ENCODE results near the gene C6orf141.

C6orf141 gene

DNA sequence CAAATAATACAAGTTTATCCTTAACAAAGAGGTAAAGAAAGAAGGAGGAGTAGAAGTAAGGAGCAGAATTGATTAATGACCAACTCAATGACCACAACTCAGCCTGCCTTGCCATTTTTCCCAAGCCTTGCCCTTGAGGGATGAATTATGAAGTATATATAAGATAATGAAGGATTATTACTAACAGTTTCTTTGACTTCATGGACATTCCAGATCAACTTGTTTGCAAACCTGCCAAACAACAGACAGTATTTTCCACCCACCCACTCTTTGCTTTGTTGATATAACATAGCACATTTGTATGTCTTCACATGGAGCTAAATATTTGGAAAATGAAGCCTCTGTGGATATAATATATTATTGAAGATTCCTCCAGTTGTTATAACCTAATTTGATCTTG lies 9.9 kb upstream of the C6orf141 start:
- DNase-seq: no peak

DNA sequence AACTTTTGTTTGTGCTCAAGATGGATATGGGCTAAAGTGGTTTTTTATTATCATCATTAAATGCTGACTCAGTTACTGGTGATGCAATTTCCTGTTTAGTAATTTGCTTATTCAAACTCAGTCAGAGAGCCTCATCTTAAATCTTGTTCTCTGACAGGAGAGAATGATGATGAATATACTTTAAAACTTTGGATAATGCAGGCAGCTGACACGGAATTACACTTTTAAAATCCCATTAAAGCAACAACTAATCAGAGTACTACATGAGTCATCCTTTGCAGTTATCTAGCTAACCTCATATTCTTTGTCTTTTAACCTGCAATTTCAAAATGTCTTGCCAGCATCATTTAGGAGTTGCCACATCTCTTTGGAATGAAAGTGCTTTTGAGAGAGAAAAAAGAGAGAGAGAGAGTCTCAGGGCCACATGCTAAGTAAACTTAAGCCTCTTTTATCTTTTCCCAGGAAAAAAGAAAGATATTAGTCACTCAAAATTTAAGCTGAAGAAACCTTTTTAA lies 9.2 kb upstream of the C6orf141 start:
- DNase-seq: peak; percentile 25

DNA sequence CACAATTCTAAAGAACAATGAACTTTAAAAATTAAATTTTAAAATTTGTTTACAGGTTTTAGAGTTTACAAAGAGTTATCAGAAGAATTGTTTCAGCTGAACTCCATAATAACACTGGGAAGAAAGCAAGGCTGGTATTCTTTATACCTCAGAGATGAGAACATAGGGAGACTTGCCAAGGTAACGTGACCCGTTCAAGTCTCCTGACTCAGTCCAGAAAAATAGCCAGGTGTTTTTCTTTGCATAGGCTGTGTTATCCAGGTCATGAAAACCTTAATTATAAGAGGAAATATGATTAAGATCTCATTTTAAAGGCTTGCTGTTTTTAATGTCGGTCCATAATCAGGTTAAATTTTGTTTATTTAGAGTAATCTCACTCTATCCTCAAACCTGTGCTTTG lies 8.5 kb upstream of the C6orf141 start:
- no peak for DNase-seq

DNA sequence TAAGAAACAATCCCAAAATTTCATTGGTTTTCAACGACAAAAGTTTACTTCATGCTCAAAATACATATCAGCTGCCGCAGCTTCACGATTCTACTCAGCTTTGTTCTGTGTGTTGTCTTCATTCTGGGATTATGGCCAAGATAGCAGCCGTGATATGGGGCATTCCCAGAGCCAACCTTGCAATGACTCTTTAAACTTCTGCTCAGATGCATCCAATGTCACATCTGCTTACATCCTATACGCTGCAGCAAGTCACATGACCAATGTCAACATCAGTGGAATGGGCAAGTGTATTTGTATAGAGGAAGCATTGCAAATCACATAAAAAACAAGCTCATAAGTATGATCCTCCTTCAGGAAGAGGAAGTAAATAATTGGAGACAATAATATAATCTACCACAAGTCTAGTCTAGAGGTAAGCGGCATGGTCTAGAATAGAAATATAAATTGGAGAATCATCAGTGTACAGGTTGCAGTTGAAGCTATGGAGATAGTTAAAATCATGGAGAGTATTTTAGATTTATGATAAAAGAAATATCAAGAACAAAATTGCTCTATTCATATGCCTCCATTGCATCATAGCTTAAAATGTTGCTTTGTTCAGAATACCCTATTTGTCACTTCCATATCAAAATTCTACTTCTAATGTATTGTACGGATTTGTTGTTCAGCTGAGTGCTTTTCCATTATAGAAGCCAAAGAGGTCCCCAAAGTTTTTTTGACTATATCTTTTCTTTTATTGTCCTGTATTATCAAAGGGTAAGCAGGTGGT lies 7.2 kb upstream of the C6orf141 start:
- no peak for DNase-seq

DNA sequence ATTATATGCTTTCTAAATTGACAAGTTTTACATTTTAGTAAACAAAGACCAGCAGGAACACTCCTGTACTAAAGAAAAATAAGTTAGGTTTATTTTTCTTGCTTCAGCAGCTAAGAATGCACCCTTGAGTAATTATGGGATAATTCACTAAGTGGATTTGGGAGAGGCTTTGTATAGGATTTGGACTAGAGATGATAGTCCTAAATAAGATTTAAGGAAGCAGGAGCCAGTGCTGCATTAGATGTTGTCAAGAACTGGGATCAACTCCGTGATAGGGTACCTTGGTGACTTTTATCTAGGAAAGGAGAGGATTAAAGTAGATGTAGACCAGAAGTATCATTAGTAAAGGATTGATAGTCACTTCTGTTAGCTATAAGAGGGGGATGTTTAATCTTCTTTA lies 4.1 kb upstream of the C6orf141 start:
- DNase-seq: no peak

DNA sequence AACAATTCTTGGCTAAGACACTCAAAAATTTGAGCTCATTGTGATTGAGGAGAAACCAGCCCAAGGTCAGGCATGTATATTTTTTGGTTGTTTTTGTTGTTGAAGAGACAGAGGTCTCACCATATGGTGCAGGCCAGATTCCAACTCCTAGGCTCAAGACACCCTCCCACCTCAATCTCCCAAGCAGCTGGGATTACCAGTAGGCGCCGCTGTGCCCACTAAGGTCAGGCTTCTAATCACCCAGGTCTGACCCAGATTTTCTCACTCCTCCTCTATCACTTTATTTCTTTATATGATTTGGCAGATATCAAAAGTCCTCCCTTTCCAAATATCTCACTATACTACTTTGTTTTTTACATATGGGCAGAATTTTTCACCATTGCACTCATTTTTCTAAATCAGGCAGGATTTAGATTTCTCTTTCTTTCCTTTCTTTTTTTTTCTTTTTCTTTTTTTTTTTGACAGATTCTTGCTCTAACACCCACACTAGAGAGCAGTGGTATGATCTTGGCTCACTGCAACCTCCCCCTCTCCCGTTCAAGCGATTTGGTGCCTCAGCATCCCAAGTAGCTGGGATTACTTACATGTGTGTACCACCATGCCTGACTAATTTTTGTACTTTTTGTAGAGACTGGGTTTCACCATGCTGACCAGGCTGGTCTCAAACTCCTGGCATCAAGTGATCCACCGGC lies 1.7 kb upstream of the C6orf141 start:
- DNase-seq: no peak

DNA sequence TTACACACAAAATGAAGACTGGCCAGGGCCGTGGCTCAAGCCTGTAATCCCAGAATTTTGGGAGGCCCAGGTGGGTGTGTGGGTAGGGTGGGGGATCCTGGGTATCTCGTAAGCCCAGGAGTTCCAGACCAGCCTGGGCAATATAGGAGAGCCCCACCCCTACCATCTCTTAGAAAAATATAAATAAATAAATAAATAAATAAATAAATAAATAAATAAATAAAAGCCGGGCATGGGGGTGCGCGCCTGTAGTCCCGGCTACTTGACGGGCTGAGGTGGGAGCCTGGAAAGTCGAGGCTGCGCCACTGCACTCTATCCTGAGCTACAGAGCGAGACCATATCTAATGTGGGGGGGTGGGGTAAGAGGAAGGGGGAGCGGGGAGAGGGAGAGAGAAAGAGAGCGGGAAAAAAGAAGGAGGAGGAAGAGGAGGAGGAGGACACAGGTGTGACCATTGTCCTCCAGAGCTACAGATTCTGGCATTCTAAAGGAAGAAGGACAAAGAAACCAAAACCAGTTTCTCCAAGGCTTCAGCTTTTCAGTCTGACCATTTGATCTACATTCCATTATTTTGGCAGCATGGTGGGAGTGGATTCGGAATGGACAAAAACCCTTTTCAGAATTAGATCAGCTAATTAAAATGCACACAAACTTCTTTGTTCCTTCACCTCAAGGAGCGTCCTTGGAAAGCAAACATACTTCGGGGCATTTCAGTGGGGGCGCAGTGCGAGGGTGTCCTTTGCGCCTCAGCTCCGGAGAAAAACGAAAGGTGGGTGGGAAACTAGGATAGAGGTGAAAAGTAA lies 577 bp upstream of the C6orf141 start:
- no peak for DNase-seq

DNA sequence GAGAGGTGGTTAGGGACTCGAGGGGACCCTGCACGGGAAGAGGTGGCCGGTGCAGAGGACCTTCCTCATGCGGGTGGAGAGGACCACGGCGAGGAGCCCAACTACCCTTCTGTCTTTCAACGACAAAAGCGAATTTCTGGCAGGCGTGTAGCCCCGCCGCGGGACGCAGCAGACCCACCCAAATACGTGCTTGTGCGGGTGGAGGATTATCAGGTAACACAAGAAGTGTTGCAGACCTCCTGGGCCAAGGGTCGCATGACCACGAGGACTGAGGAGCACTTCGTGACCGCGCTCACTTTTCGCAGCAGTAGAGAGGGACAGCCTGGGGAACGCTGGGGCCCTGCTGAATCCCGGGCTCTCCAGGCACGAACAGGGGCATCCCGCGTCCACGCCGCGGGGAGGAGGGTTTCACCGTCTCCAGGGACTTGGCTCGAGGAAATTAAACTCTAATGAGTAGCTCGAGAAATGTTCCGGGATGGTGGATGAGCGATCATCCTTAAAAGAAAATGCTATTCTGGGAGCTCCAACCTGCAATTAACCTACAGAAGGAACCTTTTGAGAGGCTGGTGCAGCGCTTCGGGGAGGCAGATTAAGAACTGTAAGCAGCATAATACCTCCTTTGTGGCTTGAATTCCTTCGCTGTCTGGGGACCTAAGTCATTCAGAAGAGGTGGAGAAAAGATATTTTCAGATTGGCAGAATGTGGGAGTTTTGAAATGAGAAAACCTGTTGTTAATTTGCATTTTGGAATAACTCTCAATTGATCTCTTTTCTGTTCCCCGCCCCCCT lies 804 bp downstream of the C6orf141 start:
- no peak for DNase-seq

DNA sequence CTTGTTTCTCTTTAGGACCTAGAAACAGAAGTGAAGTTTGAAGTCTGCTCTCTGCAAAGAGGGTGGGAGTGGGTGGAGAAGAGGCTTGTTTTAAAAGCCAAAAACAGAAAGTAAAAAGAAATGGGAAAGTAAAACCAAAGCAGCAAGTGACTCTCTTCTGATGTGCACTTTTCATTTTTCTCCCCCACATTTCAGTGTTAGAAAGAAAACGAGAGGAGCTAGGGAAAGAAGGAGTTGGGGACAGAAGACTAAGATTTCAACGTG lies 1.3 kb downstream of the C6orf141 start:
- DNase-seq: no peak

DNA sequence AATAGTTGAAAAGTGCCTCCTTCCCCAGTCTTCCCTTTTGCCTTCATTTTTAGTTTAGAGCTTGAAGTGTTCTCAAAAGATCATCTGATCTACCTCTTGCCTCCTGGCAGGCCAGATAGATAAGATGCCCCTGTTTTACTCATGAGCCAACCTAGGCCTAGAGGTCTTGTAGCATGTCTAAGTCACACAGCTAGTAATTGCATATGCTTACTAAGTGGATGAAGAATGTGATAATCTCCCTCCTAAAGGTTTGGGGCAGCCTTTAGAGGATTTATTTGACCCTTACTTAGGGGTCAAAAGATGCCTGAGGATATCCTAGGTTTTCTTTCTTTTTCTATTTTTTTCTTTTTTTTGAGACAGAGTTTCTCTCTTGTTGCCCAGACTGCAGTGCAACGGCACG lies 2.1 kb downstream of the C6orf141 start:
- DNase-seq: no peak

DNA sequence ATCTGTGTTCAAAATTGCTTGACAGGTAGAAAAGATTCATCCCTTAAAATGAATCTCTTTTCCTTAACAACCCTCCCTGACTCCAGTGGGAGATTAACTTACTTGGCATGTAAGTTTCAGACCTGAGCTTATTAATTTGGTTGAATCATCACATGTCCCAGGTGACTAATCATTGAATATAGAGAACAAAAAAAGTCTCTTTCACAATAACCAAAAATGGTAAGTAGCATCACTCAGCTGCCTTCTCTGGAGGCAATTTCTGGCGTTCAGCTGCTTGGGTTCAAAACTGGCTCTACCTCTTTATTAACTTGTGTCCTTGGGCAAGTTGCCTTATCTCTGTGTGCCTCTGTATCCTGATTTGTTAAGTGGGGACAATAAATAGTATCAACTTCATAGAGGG lies 2.9 kb downstream of the C6orf141 start:
- no peak for DNase-seq

DNA sequence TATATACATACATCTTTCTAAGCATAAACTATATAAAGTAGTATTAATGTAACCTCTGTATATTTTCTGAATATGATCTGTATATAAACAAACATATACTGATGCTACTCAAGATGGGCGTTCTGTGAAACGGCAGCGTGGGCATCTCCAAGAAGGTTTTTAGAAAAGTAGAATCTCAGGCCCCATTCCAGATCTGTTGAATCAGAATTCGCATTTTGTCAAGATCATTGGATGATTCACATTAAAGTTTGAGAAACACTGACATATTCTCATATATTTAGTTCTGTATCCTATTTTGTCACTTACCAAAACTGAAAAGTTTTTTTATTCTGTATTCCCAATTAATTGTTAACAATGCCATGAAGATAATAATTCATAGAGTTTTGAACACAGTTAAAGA lies 5.5 kb downstream of the C6orf141 start:
- no peak for DNase-seq

DNA sequence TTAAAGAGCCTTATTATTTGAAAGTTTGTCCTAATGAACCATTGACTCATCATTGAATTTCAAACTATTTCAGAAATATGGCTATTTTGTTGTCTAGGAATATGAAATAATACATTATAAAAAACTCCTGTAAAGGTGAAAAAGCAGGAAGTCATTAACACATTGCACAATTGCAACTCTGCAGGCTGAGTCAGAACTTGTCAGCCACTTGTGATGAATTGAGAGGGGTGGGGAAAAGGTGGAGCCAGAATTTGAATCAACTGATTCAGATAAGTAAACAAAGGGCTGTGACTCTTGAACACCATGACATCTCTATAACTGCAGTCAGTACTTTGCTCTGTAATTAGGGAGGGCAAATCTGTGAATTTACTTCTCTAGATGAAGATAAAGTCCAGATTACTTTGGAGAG lies 6.0 kb downstream of the C6orf141 start:
- DNase-seq: no peak

DNA sequence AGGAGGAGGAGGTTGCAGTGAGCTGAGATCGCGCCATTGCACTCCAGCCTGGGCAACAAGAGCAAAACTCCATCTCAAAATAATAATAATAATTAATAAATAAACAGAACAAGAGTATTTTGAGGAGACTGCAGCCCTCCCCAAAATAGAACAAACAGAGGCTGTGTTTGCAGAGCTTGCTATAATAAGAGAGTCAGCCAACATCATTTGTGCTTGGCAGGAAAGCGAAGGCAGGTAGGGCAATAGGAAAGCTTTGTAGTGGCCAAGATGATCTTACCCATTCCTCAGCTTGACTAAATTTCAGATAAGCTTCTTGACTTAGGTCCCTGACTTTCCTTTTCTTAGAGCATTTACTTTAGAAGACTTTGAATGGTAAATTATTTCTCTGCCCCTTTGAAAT lies 6.7 kb downstream of the C6orf141 start:
- DNase-seq: no peak

DNA sequence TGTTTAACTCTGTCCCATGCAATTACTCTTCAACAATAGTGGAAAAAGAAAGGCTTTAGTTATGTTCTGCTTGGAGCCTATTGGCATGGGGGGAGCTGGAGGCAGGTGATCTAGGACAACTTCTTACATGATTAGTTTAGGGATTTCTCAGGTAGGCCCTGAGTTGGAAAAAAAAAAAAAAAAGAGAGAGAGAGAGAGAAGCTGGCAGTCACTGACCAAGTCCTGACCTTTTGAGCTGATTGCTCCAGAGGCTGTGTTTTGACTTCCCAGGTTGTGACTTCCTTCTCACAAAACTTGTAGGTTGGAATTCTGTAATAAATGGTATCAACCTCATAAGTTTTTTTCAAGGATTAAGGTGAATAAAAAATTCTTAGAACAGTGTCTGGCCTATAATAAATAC lies 7.8 kb downstream of the C6orf141 start:
- DNase-seq: no peak

DNA sequence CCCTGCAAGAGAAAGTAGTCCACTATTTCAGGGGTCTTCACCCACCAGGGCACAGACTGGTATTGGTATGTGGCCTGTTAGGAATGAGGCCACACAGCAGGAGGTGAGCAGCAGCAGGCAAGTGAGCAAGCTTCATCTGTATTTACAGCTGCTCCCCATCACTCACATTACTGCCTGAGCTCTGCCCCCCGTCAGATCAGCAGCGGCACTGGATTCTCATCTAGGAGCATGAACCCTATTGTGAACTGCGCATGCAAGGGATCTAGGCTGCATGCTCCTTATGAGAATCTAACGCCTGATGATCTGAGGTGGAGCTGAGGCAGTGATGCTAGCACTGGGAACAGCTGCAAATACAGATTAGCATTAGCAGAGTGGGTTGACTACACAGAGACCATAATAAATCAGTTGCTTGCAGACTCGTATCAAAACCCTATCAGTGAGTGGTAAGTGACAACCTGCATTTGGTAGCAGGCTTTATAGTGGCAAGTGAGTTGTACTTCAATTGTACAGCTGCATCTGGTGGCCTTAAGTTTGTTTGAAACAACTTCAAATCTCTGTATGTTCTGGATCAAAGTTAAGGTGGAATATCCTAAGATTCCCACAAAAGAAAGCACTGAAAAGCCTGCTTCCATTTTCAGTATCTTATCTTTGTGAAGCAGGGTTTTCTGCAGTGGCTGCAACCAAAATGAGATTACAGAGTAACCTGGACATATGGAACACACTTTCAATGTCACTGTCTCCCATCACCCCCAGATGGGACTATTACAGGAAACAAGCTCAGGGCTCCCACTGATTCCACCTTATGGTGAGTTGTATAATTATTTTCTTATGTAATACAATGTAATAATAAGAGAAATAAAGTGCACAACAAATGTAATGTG lies 12.8 kb downstream of the C6orf141 start:
- no peak for DNase-seq

DNA sequence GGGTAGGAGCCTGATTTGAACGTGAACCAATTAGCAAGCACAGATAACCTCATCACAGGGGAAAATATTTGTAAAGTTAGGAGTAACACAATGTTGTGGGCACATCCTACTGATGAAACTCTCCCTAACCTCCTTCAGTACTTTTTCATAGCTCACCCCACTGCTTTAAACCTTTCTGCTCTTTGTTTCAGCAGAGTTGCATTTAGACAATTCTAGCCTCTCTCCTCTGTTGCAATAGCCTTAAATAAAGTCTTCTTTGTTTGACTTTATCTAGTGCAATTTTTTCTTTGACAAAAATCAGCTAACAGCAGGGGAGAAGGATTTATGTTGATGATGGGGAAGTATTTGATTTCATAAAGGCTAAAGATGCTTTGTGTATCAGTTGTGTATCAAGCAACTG lies 14.1 kb downstream of the C6orf141 start:
- DNase-seq: no peak

DNA sequence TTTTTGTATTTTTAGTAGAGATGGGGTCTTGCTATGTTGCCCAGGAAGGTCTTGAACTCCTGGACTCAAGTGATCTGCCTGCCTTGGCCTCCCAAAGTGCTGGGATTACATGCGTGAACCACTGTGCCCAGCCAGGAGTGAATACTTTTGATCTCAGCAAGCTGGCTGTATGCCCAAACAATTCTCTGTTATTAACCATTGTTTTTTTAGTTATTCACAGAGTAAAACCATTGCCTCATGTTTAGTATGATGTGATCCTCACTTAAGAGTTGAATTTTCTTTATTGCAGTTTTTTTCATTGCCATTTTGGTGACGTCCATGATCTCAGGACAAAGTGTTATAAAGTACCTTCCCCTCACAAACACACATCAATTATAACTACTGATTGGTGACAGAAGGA lies 14.8 kb downstream of the C6orf141 start:
- DNase-seq: no peak

DNA sequence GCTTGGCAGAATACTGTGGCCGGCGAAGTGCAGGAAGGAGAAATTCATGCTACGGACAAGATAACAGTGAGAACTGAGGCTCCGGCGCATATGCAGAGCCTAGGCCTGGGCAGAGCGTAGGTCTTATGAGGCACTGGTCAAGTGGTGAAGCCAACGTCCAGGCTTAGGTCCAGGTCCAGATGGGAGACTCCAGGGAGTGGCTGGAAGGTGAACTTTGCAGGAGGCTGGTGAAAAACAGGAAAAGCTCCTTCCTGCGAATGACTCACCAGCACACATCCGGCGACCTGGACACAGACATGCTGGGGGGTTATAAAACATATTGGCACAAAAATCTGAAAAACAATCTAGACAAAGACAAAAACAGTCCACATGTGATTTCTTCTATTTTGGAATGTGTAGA lies 15.4 kb downstream of the C6orf141 start:
- no peak for DNase-seq

DNA sequence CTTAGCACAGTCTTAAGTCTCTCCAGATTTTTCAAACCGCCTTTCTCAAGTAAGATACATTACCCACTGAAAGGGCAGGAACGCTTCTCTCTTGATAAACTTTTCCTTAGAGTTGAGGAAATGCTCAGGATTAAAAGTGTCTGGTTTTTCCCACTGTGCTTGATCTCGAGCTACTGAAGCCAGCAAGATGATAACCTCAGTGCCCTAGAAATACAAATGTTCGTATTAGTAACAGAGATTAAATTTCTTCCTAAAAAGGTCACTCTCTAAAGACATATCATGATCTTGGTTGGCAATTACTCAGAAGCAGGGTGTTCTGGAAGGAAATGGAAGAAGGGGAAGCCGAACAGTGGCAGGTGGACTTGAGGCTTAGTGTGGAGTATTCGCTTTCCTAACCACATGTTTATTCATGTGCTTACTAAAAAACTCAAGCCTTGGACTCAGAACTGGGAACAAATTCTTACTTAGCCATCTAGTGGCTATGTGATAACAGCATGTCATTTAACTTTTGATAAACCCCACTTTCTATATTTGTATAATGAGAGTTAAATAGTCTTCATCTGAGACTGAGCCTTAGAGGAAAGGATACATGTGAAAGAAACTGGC lies 20.1 kb downstream of the C6orf141 start:
- DNase-seq: no peak

DNA sequence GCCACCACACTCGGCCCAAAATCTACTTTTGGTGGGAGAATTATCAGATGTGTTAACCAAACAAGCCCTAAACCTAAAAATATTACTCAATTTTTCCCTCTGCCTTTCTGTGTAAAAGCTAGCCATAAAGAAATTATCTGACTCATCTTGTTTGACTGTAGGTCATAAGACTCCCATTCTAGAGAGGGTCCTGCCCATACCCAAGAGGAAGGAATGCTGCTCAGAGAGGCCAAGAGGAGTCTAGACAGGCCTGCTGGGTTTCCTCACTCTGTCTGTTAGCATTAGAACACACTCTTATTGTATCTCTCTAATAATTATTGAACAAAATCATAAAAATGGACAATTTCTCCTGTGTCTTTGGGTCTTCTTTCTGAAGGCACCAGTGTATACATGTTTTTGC lies 26.1 kb downstream of the C6orf141 start:
- no peak for DNase-seq

DNA sequence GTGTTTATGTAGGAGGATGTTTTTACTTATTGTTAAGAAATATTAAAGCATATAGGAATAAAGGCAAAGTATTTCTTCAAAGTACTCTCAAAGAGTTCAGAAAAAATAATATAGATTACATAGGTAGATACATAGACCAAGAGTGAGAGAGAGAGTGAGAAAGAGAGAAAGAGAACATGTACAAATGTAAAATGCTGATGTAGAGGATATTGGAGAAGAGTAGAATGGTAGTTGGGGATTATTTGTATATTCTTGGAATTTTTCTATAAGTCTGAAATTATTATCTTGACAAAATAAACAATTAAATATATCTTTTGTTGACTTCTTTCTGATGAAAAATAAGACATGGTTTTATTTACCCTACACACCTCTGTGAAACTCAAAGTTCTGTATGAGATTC lies 29.2 kb downstream of the C6orf141 start:
- DNase-seq: no peak

All from T1000 (cell line).